ENCODE data around the gene PIGL.
"Not testable (repeated sequence)": the region's sequence is repeated elsewhere in the genome, so short reads cannot be mapped to it uniquely, and the experiment has no call there.

The PIGL gene

DNA sequence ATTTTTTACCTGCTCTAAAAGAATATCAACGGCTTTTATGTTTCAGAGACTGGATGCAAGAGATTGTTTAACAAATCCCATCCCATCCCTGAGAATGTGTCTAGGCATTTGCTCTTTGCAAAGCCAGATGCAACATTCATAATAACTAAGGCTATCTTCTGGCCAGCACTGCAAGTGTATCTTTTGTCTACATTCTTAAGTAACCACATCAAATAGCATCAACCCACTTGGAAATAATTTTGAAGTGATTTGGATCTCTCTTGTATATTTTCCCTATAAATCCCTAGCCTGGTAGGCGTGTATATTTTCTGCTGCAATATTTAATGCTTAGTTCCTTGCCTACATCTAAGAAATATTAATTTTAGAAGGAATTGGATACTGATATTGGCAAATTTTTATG is 64.3 kb downstream of the PIGL start:
- no peak for DNase-seq

DNA sequence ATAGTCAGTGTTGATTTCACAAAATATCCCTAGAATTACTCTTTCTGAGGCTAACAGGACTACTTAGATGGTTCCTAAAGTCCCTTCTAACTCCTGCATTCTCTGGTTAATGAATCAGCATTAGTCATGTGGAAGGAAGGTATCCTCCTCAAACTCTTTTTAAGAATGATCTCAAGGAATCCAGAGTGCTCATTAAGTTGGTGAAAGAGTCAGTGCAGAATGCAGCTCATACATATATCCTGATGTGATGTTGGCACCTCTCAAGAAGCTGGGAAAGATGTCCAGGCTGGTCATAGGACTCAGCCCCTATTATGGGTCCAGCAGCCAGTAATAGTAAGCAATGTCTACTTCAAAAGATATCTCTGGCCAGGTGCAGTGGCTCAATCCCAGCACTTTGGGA is 65.5 kb downstream of the PIGL start:
- no peak for DNase-seq

DNA sequence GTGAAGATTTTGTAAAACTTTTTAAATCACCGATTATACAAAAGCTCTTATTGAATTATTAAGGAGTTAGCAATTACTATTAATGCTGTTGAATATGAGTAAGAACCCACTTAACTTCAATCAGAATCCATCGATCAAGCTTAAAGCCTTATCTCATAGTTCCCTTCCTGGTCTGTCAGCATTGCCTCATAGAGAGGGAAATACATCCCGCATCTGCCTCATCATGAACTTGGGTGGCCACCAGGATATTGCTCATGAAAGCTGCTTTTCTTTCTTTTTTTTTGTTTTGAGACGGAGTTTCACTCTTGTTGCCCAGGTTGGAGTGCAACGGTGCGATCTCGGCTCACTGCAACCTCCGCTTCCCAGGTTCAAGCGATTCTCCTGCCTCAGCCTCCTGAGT is 66.7 kb downstream of the PIGL start:
- no peak for DNase-seq

DNA sequence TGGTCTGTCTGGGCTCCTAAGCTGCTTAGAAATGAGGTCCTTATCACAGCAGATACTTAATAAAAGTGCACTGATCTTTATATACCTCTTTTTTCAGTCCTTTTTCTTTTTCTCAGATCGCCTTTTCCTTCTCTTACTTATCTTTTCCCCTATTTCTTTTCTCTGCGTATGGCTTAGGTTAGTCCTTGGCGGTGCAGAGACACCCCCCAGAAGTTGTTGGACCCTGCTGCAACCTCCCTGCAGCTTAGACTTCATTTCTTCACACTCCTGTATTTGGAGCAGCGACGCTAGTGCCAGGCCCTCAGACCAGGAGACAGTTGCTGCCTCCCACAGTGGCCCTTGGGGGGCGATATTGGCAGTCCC is 68.6 kb downstream of the PIGL start:
- no peak for DNase-seq

DNA sequence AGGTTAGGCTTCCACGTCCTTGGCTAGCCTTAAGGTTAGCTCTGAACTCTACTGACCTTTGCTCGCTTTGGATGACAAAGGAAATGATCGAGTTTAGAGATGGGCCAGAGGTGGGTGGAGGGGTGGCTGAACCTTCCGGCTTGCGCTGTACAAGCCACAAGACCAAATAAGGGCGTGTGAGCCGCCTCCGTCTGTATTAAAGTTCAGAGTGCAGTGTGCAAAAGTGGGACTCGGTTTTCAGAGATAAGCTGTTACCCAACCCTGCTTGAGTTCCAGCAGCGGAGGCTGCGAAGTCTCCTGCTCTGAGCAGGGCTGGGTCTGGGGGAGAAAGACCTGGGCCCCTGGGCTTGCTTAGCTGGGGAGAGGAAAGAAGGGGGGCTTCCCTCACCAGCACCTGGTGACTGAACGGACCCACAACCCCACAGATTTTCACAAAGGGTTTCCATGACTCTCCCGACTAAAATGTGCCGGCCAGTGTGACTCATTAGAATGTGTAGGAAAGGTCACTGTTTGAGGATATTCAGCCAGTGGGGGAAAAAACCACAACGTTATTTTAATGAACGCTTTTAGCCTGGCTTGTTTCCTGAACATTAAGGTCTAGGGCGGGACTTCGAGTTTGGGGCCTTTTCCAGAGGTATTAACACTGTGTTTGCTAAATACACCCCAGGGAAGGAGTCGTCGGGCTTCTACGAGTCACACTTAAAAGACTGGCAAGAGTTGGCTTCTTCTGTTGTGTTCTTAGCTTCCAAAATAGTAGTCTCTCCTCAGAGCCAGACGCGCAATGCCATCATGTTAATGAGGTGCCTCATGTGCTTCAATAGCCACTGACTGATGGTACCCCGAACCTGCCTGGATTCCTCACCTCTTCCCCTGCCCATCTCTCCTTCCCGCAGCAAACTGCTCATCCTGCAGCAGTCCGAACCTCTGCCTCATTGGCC is 69.3 kb downstream of the PIGL start:
- DNase-seq: peak; percentile 74 to 76

DNA sequence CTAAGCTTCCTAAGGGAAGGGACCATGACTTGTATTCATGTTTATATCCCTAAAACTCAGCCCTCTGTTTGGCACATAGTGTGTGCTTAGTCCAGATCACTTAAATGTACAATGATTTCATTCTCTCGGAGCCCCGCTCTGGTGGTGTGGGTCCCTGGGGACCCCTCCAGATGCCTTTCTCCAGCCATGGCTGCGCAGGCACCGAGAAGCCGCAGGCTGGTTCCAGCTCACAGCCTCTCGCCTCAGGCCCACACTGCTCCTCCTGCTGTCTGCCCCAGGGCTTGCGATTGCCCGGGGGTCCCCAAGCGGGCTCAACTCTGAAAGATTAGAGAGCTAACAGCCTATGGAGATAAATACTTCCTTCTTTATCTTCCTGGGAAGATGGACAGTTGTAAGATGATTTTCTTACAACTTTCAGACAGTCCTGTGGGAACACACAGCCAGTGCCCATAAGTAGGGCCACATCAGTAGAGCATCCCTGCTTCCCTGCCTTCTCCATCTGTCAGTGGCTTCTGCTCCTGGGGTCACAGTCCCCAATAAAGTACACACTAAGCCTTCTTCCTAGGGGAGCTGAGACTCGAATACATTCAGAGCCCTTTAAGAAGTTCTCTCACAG is 70.0 kb downstream of the PIGL start:
- no peak for DNase-seq

DNA sequence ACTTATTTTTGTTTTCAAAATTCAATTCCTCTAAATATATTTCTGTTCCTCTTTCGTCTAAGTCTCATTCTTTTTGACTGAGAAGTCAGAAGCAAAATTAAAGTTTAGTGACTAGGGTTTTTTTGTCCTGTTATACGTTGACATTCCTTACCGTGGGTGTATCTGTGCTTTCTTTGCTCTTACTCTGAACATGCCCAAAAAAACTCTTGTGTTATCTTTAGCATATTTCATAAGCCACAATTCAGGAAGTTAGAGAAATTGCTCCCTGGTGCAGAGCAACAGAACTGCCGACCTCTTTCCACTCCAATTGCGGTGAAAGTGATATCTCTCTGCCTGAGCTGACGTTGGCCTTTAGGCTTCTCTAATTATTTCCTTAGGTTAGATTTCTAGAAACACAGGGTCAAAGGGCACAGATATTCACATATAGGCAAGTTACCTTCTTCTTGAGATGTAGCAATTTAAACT is 70.6 kb downstream of the PIGL start:
- DNase-seq: no peak

DNA sequence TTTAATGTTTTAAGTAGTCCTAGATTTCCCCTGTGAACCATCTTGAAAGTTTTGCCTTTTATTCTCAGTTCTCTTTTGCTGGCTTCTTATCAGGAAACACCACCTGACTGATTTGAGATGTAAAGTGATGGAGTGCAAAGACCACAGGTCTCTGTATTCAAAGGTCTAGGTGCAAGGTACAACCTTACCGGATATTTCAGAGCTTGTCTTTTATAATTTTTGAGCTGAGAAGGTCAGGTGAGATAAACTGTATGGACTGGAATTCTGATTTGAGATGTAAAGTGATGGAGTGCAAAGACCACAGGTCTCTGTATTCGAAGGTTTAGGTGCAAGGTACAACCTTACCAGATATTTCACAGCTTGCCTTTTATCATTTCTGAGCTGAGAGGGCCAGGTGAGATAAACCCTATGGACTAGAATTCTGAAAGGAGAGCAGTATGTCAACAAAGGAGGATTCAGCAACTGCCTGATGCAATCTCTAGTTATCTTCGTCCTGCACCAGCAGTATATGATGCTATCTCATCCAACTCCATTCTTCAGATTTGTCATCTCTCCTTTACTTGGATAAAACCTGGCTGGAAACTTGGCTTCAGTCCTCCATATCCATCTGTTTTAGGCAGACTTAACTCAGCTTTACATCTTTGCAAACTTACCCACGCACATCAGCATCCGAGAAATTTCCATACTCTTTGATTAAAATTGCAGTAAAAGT is 72.0 kb downstream of the PIGL start:
- no peak for DNase-seq

DNA sequence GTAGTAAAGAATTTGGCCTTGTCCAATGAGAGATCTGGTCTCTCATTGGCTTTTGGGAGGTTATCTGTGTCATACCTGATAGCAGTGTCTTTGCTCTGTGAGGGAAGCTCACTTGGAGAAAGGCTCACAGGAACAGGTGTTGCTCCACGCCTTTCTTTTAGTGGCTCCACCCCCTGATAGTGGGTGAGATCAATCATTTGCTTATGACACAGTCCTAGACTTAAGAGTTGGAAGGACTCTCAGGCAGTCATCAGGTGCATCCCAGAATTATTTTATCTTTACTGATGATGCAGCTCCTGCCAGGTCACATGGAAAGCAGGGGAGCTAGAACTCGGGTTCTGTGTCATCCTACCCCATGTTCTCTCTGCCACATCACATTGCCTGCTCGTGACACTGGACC is 76.9 kb downstream of the PIGL start:
- DNase-seq: no peak

DNA sequence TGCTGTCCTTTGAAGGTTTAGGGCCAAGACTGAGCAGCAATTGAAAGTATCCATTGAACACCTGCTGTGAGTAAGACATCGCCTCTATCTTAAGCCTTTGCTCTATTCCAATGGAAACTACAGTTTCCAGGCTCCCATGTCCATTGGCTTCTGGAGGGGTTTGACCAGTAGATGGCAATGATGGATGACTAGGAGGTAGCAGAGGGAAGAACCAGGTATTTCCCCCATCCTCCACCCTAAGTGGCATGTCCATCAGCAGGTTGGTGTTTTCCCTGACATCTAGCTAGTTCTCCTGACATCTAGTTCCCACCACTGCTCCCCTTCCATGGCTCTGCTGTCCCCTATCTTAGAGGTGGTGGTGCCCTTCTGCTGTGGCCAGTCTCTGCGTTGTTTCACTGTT is 77.5 kb downstream of the PIGL start:
- no peak for DNase-seq

DNA sequence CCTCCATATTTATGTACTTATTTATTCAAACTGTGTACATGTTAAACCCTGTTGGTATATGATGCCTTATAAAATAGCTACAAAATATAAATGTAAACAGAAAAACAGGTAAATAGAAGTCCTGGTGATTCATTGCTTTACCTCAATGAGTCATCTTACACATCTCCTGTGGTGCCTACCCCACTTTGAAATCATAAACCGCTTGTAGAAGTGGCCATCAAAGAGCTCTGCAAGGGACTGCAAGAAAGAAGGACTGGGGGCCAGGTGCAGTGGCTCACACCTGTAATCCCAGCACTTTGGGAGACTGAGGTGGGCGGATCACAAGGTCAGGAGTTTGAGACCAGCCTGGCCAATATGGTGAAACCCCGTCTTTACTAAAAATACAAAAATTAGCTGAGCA is 79.1 kb downstream of the PIGL start:
- not testable (repeated sequence) for DNase-seq

DNA sequence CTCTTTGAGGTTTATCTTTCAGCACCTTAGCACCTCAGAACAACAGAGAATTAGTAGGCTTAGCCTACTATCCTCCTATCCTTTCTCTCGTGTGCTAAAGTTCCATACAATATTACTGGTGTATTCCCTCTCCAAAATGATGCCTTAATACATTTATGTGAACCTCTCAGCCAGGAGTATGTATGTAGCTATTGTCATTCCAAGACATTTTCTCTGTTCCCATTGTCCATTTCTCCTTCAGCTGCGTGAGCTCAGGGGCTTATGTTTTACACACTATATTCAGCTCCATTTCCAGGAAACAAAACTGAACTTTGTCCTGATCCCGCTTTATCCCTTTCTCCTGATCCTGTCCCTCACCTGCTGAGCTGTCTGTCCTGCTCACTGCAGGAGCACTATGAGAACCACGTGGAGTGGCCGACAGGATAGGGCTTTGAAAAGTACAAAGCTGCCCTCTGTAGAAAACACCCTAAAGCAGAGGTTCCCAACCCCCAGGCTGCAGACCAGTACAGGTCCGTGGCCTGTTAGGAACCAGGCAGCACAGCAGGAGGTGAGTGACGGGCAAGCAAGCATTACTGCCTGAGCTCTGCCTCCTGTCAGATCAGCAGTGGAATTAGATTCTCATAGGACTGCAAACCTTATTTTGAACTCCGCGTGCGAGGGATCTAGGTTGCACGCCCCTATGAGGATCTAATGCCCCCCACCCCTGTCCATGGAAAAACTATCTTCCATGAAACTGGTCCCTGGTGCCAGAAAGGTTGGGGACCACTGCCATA is 80.5 kb downstream of the PIGL start:
- DNase-seq: no peak

DNA sequence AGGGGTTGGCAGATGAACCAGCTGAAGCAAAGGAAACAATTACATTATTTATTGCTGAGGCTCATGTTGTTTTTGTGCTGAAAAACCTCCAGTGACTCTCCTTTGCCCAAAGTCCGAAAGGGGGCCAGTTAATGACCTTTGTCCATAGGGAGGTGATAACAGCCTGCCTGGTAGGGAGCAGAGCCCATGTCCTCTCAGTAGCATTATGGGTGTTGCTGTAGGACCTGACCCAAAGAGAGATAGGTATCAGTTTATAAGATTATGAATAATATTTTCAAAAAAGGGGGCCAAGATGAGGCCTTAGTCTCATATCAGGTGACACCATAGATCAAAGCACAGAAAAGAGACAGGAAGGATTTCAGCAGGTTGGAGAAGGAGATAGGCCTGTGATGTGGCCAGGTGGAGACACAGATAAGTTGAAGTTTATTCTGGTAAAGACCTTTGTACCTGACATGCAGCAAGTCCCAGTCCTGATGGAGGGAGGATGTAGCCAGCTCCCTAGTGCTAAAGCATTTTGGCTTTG is 81.2 kb downstream of the PIGL start:
- no peak for DNase-seq

DNA sequence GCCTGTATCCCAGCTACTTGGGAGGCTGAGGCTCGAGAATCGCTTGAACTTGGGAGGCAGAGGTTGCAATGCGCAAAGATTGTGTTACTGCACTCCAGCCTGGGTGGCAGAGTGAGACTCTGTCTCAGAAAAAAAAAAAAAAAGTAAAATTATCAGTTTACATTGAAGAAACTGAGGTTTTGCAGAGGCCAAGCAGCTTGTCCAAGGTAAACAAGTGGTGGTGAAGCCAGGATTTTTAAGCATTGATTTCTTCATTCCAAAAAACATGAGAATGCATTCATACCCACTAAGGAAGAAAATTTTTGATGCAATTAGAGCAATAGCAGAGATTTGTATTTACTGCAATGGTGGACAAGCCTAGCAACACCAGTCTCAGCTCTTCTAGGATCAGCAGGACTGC is 83.5 kb downstream of the PIGL start:
- no peak for DNase-seq

DNA sequence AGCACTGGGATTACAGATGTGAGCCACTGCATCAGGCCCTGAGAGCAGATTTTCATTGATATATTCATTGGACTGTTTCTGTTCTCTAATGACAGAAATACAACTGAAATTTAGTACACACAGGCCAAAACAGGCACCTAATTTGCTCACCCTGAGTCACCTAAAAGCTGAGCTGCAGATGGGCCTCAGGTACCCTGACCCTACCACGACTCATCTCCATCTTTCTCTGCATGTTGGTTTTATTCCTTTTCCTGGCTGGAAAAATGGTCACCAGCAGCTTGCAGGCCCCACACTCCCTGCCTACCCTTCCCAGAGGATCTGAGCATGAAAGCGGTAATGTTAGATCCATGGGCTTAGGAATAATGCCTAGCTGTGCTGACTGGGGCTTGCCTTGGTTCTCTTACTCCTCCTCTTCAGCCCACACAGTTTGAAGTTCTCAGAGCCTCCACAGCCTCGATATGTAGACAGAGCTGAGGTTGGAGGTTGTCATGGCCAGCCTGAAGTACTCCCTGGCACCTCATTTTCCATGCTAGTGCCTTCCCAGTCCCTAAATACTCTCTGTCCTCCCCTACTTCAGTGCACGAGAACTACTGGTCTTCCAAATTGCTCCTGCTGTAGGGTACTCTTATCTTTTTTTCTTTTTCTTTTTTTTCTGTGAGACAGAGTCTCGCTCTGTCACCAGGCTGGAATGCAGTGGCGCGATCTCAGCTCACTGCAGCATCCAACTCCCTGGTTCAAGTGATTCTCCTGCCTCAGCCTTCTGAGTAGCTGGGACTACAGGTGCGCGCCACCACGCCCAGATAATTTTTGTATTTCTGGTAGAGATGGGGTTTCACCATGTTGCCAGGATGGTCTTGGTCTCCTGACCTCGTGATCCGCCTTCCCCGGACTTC is 85.2 kb downstream of the PIGL start:
- DNase-seq: no peak

DNA sequence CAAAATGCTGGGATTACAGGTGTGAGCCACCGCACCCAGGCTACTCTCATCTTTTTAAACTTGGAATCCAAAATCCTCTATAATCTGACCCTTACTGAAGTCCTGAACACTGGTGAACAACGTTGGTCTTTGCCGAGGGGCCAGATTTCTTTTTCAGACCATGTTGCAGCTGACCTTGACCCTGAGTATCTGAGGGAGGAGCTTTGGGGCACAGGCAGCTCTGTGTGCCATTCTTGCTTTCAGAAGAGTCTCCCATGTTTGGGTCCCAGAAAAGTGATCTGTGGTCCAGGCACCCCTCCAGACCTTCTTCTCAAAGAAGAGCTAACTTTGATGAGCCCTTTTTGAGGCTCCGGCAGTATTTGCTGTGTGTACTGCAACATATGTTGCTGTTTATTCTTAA is 85.8 kb downstream of the PIGL start:
- DNase-seq: no peak

DNA sequence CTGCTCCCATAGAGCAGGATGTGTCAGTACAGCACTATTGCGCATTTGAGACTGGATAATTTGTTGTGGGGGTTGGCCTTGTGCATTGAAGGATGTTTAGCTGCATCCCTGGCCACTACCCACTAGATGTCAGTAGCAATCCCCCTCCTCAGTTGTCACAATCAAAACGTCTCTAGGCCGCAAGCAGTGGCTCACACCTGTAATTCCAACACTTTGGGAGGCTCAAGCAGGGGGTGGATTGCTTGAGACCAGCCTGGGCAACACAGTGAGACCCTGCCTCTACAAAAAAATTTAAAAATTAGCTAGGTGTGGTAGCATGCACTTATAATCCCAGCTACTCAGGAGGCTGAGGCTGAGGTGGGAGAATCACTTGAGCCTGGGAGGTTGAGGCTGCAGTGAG is 87.8 kb downstream of the PIGL start:
- DNase-seq: peak in 1 of 2 donors; percentile 3

DNA sequence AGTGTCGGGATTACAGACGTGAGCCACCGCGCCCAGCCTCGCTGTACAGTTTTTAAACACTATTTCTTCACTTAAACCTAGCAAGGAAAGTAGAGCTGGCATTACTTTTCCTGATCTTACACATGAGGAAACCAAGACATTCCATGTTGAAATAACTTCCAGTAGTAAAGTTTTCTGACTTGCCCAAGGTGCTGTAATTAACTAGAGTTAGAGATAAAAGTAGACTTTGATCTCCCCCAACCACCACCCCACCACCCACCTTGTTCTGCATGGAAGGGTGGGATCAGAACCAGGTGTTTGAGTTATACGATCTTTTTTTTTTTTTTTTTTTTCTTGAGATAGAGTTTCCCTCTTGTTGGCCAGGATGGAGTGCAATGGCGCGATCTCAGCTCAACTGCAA is 89.2 kb downstream of the PIGL start:
- no peak for DNase-seq

DNA sequence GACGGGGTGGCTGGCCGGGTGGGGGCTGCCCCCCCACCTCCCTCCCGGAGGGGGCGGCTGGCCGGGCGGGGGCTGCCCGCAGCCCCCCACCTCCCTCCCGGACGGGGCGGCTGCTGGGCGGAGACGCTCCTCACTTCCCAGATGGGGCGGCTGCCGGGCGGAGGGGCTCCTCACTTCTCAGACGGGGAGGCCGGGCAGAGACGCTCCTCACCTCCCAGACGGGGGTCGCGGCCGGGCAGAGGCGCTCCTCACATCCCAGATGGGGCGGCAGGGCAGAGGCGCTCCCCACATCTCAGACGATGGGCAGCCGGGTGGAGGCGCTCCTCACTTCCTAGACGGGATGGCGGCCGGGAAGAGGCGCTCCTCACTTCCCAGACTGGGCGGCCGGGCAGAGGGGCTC is 95.1 kb downstream of the PIGL start:
- DNase-seq: not testable (repeated sequence)

DNA sequence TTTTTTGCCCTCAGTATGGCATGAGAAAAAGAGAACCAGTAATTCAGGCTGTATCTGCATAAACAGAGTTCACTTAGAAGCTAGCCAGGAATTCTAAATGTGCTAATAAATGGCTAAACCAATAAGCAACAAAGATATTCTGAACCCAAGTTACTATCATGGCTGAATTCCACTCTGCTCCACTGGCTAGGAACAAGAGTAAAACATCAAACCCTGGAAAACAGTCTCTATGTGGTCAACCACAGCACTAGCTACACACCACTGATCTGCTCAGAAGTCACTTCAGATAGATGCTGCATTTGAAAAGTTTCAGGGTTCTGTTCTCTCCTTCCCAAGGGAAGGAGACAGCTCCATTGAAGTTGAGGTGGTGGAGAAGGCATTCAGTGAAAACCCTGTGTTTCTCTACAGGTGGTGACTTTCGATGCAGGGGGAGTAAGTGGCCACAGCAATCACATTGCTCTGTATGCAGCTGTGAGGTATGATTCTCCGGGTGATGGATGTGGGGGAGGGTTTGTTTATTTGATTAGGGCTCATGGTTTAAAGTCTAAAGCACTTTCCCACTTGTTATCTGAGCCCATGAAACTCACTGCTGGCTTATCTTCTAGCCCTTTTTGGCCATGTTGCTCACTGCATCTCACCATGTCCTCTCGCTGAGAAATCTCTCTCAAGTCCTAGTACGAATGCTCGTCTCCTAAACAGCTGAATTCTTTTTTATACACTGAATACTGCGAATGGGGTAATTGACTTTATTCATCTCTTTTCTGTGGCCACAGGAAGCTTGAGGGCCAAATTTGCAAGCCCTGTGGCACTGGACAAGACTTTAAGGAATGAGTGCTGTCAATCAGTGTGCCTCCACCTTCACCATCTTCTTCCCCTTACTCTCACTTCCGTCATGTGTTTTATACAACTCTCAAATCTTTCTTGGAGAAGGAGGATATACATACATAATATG is 96.4 kb downstream of the PIGL start:
- DNase-seq: no peak

DNA sequence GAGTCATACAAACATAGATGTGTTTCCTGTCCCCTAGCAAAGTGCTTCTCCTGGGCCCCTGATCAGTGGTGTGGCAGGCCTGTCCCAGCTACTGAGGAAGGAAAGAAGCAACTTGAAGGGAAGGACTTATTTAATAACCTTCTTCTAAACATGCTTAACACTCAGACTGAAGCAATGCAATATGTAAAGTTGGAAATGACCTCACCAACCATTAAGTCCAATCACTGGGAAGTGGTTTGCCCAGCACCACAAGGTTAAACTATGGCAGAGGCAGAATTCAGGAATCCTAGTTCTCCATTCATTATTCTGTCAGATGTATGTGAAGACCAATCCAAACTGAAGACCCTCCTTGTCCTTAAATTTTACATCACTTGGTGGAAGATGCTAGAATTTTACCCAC is 97.2 kb downstream of the PIGL start:
- DNase-seq: no peak
